Lower lobe of right lung (tissue), 2 donors: ENCODE data around the gene ANKRD23. TPM values are rescaled to one million over a fixed set of nuclear protein-coding genes. Genes with fewer than 3 reads are reported as not detected.

ENCODE experiments used
- ATAC-seq, 2 donors: fragments of 200-7000 bp; cut with Tn5 transposase; one replicate each; pipeline ENCODE4 v1.9.1; 2020 to 2022; ENCODE audit warnings: mild to moderate bottlenecking in 2 of 2, moderate library complexity in 2 of 2
- DNase-seq: peaks from one replicate; pipeline ENCODE4 v3.0.0-alpha.2; 2020
- H3K27ac ChIP-seq: fragments of 200-600 bp; one replicate; pipeline ENCODE4 v1.8.0; 2022
- H3K27me3 ChIP-seq: fragments of 200-600 bp; one replicate; pipeline ENCODE4 v1.8.0; 2022; ENCODE audit warnings: low read depth
- H3K36me3 ChIP-seq: fragments of 200-600 bp; one replicate; pipeline ENCODE4 v1.8.0; 2022; ENCODE audit warnings: mild to moderate bottlenecking
- H3K4me1 ChIP-seq: fragments of 200-600 bp; one replicate; pipeline ENCODE4 v1.8.0; 2022
- H3K4me3 ChIP-seq: fragments of 200-600 bp; one replicate; pipeline ENCODE4 v1.8.0; 2022; ENCODE audit warnings: mild to moderate bottlenecking
- H3K9me3 ChIP-seq: fragments of 200-600 bp; one replicate; pipeline ENCODE4 v1.8.0; 2022
- intact Hi-C: fragments of 100-400 bp; cut with DNase I; formaldehyde crosslinking; loops from one replicate; pipeline ENCODE4 v1.11.0; 2022
- total RNA-seq: library from RNA; stranded (reverse); fragmentation: NEBNext Ultra II Directional; extraction: Animal tissue kit (Norgen Biotek cat#: 25700); gene quantifications from one replicate; pipeline ENCODE4 v1.2.1, GENCODE V29; 2021
- TF ChIP-seq, protein P1 (sequence below): fragments of 200-600 bp; IDR thresholded peaks from one replicate; pipeline ENCODE4 v1.8.0; 2022; ENCODE audit warnings: antibody characterized with exemption, mild to moderate bottlenecking
- donor health status: DM: no; HTN: yes; CAD: no; lungs with severe emphysema.

The ANKRD23 gene
- total RNA-seq, 1 donor from 2014 or later = 3.5 TPM

DNA sequence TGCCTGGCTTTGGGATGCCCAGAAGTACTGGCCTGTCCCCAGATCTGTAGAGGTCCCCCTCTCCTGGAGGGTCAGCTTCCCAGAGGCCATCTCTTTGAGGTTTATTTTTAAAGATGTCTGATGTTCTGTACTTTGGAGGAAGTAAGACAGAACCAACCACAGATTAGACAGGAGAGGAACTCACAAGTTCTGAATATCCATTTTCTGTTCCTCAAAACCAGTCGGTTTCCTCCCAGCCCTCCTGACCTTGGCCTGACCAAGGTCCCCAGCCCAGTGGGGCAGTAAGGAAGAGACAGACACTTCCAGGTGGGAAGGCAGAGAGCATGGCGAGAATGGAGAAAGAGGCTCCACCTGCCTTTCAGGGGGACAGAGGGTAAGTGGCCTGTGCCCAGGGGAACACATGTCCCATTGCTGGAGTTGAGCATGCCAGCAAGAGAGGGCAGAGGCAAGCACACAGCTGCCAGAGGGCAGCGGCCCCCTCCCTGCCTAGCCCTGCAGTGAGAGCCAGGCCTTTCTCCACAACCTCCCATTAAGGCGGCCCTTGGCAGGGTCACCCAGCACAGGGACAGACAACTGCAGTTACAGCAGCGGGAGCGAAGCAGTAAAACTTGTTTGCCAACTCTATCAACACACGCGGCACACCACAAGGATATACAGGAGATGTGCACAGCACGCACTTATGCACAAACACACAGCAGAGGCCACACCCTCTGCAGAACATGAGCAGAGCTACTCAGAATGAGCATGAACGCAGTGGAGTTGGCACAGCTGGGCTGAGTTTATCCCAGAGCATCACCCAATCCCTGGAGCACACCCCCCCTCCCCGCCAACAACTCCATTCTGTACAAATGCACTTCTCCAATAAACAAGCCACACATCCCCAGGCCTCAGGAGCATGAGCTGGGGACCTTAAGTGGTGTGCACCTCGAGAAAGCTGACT is 44.5 kb upstream of the ANKRD23 start:
- TF ChIP-seq, protein P1, sequence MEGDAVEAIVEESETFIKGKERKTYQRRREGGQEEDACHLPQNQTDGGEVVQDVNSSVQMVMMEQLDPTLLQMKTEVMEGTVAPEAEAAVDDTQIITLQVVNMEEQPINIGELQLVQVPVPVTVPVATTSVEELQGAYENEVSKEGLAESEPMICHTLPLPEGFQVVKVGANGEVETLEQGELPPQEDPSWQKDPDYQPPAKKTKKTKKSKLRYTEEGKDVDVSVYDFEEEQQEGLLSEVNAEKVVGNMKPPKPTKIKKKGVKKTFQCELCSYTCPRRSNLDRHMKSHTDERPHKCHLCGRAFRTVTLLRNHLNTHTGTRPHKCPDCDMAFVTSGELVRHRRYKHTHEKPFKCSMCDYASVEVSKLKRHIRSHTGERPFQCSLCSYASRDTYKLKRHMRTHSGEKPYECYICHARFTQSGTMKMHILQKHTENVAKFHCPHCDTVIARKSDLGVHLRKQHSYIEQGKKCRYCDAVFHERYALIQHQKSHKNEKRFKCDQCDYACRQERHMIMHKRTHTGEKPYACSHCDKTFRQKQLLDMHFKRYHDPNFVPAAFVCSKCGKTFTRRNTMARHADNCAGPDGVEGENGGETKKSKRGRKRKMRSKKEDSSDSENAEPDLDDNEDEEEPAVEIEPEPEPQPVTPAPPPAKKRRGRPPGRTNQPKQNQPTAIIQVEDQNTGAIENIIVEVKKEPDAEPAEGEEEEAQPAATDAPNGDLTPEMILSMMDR = no peak
- intact Hi-C loops = no loop called here
- Histone ChIP-seq H3K4me1 (peaks cover 56% of the 10 kb centered on the region), H3K36me3 (no peaks in the 10 kb centered on the region), H3K9me3 (no peaks in the 10 kb centered on the region), H3K27me3 (no peaks in the 10 kb centered on the region), H3K27ac (peak overlapping the region; percentile 66), H3K4me3 (no peak overlapping the region)
- ATAC-seq = peak; percentile 50 to 69
- peak; percentile 72 for DNase-seq

DNA sequence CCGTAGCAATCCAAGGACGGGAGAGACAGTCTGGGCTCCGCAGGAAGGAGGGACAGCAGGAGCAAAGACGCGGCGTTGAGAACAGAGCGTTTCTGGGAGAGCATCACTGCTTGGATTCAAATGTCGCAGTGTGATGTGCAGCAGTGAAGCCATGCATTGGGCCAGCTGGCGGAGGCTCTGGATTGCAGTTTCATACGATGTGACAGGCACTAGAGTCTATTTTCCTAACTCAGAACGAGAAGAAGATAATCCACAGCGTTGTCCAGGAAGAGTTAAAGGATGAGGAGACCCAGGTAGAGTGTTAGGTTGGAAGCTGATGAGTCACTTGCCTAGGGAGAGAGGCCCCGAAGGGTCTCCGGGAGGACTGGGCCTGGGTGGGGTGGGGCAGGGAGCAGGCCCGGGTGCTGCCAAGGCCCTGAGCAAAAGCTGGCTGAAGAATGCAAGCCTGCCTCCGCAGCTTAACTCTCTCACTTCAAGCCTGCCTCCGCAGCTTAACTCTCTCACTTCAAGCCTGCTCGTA is 43.7 kb upstream of the ANKRD23 start:
- peak; percentile 7 to 30 for ATAC-seq
- intact Hi-C loops = no loop called here

DNA sequence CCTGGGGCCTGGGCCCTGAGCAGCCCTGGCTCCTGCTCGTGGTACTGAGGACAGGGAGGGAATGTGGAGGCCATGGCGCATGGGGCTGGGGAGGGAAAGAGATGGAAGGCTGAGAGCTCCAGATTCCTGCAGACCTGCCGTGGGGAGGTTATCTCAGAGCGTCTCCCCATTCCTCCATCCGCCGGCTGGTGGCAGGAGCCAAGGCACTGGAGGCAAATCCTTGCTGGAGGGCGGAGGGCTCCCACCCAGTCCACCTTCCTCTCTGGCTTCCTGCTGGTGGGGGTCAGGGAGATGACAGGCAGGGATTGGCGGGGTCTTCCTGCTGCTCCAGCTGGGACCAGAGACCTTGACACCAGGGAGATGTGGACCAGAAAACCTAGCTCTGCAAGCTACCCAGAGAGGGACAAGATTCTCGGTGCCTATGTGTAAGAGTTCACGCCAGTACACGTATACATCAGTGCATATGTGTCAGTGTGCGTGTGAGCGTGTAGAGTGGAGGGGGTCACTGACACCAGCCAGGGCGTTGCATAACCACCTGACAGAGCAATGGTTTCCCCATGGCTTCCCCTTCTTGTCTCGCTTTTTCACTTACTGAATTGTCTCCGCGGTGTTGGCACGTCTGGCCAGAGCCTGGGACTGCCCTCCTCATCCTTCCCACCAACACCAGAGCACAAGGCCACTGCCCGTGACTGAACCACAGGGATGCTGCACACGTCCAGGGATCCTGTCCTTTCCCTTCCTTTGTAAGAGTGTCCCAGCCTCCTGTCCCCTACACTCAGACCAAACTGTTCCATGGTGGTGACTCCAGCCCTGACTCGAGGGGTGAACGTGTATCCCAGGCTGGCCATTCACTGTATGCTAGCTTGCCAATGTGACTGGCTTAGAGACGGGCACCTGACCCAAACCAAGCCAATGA is 41.9 kb upstream of the ANKRD23 start:
- Histone ChIP-seq H3K4me1 (peaks cover 47% of the 10 kb centered on the region), H3K4me3 (no peak overlapping the region), H3K36me3 (no peaks in the 10 kb centered on the region), H3K9me3 (no peaks in the 10 kb centered on the region), H3K27me3 (no peaks in the 10 kb centered on the region), H3K27ac (no peak overlapping the region)
- DNase-seq (no peak), ATAC-seq (no peak)
- intact Hi-C loops = no loop called here
- TF ChIP-seq, protein P1 = no peak

More for the DNA sequence above, 43.7 kb upstream of the ANKRD23 start:
- Histone ChIP-seq H3K9me3 (no peaks in the 10 kb centered on the region), H3K4me1 (peaks cover 56% of the 10 kb centered on the region), H3K4me3 (no peak overlapping the region), H3K27ac (peak overlapping the region; percentile 66), H3K36me3 (no peaks in the 10 kb centered on the region), H3K27me3 (no peaks in the 10 kb centered on the region)
- no peak for DNase-seq
- TF ChIP-seq, protein P1 = no peak

DNA sequence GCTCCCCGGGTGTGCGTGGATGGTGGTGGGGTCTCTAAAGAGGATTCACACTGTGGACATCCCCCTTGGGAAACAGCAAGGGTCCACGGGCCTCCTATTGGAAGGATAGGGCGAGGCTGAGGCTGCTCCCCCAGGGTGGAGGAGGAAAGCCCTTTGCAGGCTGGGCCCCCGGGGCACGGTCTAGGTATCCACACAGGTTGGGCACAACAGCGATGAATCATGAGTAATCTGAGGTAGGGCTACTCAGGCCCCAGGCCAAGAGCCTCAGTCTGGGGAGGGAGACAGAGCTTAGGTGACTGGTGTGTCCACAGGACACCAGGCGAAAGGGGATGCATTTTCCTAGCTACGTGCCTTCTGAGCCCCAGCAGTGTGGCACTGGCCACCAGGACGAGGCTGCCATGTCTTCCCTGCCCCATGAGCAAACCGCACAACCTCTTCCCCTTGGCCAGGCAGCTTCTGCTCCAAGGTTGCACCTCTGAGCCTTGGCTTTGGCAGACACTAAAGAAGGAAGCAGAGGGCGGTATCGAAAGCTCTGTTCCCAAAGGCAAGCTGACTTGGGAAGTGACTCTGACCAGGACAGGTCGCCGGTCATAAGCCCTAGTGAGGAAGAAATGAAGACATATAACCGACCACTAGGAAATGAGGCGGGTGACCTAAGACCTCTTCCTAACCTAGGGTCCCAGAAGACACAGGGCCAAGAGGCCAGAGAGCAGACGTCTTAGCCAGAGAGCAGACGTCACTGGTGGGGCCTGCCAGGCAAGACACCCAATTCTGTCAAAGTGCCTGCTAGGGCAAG is 40.7 kb upstream of the ANKRD23 start:
- ATAC-seq = no peak
- Histone ChIP-seq H3K9me3 (no peaks in the 10 kb centered on the region), H3K27me3 (no peaks in the 10 kb centered on the region), H3K4me1 (peaks cover 42% of the 10 kb centered on the region), H3K36me3 (no peaks in the 10 kb centered on the region), H3K4me3 (no peak overlapping the region), H3K27ac (no peak overlapping the region)
- intact Hi-C loops = no loop called here
- no peak for DNase-seq
- TF ChIP-seq, protein P1 = no peak
